Stimulated activated CD8-positive, alpha-beta memory T cell treated with anti-CD3 and anti-CD28 coated beads, Interleukin-7, amount 100 ng/mL, for 48 hours (primary cell): ENCODE measurements around the gene SPAG8.

Experiments used
- DNase-seq, 2 donors: peaks; one replicate each; pipeline ENCODE4 v3.0.0-alpha.2; 2020; ENCODE audit warnings: low read depth in 1 of 2; ENCODE audit errors: extremely low read depth in 1 of 2

SPAG8 gene

DNA sequence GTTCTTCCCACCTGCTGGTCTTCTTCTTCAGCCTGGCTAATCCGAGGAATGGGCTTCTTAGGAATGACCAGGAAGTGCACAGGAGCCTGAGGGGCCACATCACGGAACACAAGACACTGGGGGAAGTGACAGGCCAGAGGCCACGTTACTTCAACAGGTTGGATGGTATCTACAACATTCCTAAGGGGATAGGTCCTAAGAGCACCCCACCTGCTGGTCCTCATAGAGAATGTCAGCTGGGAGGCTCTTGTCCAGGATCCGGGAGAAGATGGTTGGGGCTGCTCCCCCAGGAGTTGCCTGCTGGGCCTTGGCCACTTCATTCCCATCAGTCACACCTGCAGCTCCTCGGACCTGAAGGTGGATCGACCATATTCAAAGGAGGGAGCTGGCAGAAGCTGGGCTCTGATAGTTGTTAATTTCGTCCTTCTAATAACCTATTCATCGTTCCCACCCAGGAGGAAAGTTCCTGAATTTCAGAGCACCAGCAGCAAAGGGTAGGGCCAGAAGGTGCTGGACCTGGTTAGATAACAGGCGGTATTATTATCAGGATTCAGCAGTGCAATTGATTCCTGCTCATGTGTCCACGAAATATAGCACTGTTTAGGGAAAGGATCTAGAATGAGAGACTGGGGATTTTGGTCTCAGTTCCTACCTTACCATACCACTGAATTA, 1.5 kb upstream of the SPAG8 start:
- DNase-seq = no peak

DNA sequence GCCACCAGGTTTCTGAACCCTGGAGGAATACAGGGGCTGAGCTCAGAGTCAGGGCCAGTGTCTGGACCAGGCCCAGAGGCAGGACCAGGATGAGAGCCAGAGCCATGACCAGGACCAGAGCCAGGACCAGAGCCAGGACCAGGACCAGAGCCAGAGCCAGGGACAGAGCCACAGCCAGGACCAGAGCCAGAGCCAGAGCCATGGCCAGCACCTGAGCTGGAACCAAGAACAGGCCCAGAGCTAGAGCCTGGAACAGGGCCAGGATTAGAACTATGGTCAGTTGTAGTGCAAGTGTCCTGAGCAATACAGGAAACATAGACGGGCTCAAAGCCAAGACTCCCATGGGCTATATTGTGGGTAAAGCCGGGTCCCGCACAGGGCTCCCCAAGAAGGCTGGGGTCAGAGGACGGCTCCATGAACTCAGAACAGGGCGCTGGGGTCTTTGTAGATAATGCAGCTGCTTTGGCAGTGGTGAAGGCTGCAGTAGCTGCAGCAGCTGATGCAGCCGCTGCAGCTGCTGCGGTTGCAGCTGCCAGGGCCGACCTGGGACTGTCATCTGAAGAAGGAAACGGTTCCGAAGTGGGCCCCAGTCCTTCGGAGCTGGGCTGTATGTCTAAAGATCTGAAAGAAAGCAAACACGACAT, 559 bp downstream of the SPAG8 start:
- DNase-seq = no peak

DNA sequence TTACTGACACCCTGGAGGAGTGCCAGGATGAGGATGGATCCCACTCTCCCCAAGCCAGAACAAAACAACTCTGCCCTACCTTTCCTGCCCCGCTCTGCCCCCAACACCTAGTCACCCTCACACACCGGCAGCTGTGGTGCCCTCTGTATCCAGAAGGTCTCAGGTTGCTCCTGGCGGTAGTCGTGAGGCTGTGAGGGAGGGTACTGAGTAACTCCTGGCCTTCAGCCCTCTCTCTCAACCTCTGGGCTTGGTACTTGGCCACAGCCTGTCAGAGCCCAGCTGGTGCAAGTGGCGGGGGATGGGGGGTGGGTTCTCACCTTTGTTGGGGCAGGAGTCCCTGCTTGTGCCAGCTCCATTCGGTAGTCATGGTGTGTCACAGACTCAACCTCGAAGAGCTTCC, 1.9 kb downstream of the SPAG8 start:
- no peak for DNase-seq

DNA sequence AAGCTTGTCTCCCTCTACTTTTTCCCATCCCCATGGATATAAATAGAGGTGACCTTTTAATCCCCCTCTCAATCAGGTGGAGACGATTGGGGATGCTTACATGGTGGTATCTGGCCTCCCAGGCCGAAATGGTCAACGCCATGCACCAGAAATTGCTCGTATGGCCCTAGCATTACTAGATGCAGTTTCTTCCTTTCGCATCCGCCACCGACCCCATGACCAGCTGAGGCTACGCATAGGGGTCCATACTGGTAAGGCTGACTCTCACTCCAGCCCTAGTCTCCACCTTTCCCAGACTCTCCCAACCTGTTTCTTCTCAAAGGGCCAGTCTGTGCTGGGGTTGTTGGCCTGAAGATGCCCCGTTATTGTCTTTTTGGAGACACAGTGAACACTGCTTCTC, 3.6 kb downstream of the SPAG8 start:
- DNase-seq = no peak

DNA sequence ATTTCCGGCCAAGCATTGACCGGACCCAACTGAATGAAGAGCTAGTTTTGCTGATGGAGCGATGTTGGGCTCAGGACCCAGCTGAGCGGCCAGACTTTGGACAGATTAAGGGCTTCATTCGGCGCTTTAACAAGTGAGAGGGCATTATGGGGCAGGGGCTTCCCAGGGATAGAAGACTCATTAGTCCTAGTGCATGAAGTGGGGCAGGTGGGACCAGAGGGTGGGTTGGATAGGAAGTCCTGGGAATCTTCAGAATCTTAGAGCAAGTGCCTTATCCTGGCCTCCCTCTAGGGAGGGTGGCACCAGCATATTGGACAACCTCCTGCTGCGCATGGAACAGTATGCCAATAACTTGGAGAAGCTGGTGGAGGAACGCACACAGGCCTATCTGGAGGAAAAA, 6.0 kb downstream of the SPAG8 start:
- DNase-seq = no peak

DNA sequence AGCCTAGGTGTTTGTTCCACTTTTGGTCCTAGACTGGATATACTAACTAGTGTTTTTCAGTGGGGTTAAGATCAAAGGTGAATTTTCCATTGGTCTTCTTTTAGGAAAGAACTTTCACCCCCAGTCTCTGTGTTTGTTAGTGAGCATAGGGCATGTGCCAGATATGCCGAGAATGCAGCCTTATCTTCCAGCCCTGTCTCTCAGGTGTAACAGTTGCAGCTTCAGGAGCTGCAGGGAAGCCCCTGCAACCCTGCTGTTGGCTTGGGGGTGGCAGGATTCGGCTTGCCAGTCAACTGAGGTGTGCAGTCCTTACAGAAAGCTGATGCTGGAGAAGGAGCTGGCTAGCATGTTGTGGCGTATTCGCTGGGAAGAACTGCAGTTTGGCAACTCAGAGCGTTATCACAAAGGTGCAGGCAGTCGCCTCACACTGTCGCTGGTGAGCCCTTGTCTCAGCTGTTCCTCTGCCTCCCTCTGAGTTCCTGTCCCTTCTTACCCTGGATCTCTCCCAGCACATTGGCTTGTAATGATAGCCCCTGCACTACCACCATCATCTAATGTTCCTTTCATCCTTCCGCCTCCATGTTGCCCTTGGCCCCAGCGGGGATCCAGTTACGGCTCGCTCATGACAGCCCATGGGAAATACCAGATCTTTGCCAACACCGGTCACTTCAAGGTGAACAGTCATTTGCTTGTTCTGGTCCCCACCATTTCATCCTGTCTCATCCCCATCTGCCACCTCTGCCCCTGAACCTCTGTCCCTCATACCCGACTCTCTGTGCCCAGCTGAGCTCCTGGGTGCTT, 10.5 kb downstream of the SPAG8 start:
- no peak for DNase-seq

DNA sequence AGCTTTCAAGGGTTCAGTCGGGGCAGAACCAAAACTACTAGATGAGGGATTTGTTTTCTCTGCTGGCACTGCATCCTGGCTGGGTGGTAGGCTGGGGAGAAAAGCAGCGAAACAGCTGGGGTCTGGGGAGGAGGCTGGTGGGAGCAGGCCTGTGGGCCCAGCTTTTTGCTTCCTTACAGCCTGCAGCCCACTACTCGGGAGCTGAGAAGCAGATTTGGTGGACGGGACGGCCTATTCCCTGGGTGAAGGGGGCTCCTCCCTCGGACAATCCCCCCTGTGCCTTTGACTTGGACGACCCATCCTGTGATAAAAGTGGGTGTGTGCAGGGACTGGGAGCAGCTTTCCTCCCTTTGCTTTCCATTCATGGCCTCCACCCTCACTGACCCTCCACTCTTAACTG, 11.5 kb downstream of the SPAG8 start:
- DNase-seq = no peak

DNA sequence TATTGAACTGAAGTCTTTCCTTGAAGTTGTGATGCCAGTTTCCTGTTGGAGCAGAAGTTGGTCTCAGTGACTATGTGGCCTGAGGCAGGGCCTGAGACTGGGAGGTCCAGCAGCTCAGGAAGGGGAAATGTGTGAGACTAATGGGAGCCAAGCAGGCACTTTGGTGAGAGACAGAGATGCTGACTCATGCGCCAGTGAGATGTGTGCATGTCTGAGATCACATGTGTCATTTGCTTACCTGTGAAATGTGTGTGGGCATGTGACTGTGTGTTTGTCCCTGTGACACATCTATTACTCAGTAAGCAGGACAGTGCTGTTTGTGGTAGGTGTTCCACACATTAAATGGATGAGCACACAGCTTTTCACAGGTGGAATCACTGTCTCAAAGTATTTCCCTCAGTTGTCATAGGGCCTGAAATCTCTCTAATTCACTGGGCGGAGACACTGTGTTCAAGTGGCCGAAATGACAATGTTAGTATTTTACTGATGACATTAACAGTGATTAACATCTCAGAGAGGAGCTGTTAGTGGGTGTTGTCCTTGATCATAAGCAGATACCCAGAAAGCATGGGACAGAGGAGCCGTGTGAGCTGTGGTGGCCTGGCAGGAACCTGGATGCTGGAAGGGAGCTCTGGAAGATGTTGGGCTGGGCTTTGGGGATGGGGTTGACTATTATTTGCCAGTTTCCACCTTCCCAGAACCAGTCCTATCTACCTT, 13.2 kb downstream of the SPAG8 start:
- peak in 1 of 2 donors; percentile 52 for DNase-seq

DNA sequence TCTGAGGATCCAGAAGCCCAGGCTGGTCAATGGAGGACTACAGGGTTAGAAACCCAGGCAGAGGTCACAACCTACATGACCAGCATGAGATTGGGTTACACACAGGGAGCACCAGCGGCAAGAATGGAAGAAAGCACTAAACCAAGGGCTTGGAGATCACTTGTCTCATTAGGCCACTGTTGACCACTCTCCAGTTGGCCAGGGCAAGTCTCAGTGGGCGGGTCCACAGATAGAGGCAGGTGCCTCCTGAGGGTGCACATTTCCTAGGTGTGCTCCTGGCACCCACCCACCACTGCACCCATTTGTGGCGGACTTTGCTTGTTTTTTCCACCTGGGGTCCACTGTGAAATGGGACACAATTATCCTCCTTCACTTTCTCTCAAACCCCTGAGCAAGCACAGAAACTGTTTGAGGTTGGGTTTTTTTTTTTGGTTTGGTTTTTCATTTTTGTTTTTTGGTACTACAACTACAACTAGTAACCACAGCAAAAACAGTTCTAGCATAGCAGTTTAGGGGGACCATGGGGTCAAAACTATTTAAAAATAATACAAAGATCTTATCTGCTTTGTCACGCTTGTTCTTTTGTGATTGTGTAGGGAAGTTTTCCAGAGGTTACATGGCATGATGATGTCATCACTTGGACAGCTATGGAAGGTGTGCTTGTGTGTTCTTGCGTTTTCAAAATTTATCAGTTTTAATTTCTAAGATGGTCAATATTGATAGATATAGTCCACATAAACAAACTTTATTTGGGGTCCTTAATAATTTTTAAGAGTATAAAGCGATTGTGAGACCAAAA, 14.6 kb downstream of the SPAG8 start:
- no peak for DNase-seq

DNA sequence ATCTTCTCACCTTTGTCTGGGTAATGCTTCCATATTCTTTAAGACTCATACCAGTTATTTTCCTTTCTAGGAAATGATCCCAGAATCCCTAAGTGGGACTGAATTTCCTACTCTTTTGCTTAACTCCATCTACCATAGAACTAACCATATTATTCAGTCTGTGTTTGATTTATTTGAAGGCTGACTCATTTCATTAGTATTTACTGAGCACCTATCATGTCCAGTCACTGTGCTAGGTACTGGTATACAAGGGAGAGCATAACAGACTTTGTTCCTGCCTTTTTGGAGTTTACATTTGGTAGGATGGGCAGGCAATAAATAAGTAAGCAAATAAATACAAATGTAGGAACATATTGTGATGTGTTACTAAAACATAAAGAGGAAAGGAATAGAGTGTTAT, 16.4 kb downstream of the SPAG8 start:
- no peak for DNase-seq

DNA sequence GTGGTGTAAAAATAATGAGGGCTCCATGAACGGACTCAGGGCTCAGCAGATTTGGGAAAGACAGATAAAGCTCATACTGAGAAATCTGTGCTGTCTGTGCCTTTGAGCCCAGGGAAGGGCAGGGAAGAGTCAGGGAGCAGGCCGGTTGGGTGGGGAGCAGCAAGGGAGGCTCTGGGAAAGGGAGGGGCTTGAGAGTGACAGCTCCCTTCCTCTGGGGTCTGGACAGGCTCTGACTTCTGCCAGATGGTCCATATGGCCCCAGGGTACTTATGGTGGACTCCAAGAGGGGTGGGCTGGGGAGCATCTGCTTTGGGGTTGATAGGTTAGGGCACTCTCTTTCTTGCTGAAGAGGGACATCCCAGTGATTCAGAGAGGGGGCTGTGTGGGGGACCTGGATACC, 18.6 kb downstream of the SPAG8 start:
- no peak for DNase-seq

DNA sequence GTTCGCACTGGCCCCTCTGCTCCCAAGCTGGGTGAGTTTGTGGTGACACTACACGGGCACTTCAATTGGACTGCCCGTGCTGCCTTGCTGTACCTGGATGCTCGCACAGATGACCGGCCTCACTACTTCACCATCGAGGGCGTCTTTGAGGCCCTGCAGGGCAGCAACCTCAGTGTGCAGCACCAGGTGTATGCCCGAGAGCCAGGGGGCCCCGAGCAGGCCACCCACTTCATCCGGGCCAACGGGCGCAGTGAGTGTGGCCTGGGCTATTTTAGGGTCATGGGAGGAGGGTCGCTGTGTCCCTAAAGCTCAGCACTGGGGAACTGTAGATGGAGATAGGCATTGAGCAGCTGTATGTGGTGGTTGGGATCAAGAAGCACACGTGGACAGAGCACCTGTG, 19.2 kb downstream of the SPAG8 start:
- DNase-seq = no peak

DNA sequence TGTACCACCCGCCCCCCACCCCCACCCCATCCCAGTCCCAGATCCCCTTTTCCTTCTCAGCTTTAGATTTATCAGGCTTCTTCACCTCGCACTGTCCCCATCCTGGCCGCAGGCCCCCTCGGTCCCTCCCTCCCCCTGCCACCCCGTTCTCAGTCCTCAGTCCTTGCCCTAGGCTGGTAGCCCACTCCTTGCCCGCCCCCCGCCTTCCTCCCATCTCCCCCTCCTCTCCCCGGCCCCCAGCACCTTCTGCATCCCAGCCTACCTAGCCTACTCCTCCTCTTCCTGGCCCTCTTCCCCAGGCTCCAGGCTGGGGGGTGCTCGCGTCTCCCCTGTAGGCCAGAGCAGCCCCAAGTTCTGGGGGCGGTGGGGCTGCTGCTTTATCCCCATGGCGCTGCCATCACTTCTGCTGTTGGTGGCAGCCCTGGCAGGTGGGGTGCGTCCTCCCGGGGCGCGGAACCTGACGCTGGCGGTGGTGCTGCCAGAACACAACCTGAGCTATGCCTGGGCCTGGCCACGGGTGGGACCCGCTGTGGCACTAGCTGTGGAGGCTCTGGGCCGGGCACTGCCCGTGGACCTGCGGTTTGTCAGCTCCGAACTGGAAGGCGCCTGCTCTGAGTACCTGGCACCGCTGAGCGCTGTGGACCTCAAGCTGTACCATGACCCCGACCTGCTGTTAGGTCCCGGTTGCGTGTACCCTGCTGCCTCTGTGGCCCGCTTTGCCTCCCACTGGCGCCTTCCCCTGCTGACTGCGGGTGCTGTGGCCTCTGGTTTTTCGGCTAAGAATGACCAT, 19.8 kb downstream of the SPAG8 start:
- DNase-seq = no peak

DNA sequence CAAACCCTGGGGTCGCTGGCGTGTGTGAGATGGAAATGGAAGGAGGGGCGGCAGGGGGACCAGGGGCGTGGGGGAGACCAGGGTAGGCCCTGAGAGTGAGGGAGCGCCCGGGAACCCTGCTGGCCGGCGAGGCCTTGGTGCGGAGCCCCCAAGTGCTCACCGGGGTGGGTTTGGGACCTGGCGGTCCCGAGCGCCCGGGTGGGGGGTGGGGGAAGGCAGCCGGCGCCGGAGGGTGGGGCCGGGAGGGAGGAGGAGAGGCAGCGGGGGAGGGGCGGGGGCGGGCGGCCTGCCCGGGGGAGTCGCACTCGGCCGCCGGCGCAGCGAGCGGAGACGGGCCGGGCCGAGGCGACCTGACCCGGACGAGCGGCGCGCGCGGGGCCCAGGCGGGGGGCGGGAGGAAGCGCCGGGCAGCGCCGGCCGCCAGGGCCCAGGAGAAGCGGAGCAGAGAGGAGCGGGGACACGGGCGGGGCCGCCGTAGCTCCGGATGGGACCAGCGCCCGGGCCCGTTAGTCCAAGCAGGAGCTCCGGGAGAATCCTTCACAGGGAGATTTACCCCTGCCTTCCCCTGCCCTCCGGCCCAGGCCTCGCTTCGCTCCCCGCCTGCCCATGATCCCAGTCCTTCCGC, 20.7 kb downstream of the SPAG8 start, which contains the start of gene NPR2:
Gene NPR2, plus strand, starts transcription at position 295 of the 625 bp plus-strand sequence. CDS start 818 bp downstream, outside the sequence.
- no peak for DNase-seq

DNA sequence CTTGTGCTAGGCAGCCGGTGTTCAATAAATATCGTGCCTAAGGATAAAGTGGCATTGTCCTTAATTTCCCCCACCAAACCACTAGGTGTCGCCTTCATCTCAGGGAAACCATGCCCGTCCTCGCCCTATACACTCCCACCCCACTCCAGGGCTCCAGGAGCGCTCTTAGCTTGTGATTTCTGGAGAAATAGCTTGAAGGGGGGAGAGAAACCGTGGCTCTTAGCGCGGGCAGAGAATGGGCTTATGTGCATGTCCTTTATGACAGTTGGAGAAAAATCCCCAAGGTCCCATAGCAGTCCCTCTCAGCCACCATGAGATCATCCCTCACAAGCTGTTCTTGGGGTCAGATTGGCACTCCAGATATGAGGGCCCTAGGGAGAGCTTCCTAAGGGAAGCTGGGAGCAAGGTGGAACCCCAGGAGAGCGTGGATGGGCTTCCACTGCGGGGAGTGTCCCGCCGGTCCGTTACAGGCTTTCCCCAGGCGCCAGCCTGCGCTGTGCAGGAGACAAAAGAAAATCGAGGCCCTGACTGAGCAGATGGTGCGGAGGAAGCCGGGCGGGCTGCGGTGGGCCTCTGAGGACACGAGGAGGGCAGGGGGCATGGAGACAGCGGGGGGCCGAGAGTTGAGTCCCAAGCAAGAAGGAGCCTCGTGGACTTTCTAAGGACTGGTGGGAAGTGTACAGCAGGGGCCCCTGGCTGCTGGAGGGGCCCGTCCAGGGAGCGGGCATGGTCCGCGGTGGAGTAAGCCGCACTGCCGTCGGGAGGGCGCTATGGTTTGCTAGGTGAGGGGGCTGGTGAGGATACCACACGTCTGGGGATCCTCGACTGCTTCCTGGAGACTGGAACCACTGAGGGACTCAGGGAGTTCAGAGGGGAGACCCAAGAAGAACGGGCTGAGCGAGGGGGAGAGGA, 21.4 kb downstream of the SPAG8 start:
- peak in 1 of 2 donors; percentile 23 for DNase-seq

DNA sequence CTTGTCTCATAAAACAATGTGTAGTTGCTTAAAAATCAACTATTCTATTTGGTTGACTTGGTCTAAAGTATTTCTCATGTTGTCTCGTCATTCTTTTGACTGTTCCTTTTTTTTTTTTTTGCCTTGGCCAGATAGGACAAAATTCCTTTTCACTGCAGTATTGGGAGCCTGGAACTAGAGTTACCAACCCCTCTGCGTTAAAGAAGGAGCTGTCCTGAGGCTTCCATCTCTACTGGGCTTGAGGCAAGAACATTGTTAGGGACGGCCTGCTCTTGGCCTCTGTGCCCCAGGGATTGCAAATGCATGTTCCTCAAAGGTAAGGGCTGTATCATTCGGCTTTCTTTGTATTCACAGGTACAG, 22.1 kb downstream of the SPAG8 start:
- no peak for DNase-seq

DNA sequence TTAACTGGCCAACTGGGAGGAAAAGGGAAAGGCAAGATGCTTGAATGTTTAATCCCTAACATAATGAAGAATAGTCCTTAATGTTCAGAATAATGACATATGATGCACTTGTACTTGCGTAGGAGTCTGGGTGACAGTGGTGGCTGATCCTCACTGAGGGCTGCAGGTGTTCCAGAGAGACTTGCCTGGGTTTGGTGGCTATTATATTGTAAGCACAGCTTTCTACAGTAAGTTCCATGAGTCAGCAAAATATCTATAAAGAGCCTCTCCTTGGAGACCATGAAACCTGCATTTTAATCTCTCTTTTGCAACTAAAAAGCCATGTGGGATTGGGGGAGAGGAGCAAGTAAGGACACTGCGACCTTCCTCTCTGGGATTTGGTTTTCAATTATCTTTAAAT, 22.5 kb downstream of the SPAG8 start:
- DNase-seq = no peak

DNA sequence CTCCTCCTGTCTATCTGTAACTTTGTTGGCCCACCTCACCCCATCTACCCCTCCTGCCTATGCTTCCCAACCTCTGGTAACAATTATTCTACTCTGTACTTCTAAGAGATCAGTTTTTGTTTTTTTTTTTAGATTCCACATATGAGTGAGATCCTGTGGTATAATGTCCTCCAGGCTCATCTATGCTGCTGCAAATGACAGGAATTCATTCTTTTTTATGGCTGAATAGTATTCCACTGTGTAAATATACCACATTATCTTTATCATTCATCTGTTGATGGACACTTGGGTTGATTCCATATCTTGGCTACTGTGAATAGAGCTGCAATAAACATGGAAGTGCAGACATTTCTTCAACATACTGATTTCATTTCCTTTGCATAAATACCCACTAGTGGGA, 28.6 kb downstream of the SPAG8 start:
- DNase-seq = no peak
